Activated T-helper 2 cell treated with anti-CD3 and anti-CD28 coated beads, Interferon-gamma antibody, Interleukin-2, Interleukin-4, amounts not matched to agents 10 μg/mL and 5 μg/mL and 100 μg/mL, durations not matched to agents 14 hours and 24 hours and 36 hours (primary cell): ENCODE data around the gene GGA2. TPM values are rescaled to one million over a fixed set of nuclear protein-coding genes. Genes with fewer than 3 reads are reported as not detected.

Experiments used
- total RNA-seq: library from RNA; stranded (reverse); gene quantifications from 2 replicates; pipeline ENCODE4 v1.2.3, GENCODE V29; 2022

Gene GGA2
- total RNA-seq, 1 donor from 2014 or later: 110 TPM

Other genes with a start within 250 kb of the GGA2 start
- not detected in 2 replicates for gene SCNN1B, start 208.2 kb downstream of the GGA2 start, total RNA-seq
- gene COG7, start 57.3 kb downstream of the GGA2 start, total RNA-seq: 23.8 and 24.2 TPM in 2 replicates
- 25.3 and 26.6 TPM in 2 replicates for gene EARS2, start 46.9 kb upstream of the GGA2 start, total RNA-seq
- gene UBFD1, start 47.2 kb upstream of the GGA2 start, total RNA-seq: 57.7 and 62.5 TPM in 2 replicates
- 132 and 142 TPM in 2 replicates for gene NDUFAB1, start 85.8 kb upstream of the GGA2 start, total RNA-seq
- 25.6 and 30.8 TPM in 2 replicates for gene PALB2, start 130.8 kb upstream of the GGA2 start, total RNA-seq
- gene DCTN5, start 131.0 kb upstream of the GGA2 start, total RNA-seq: 86.5 and 88.4 TPM in 2 replicates
- 71.6 and 75.3 TPM in 2 replicates for gene PLK1, start 168.4 kb upstream of the GGA2 start, total RNA-seq
- gene ERN2, start 202.7 kb upstream of the GGA2 start, total RNA-seq: not detected in 2 replicates
- not detected in 2 replicates for gene CHP2, start 244.5 kb upstream of the GGA2 start, total RNA-seq